Psoas muscle (tissue), 8 donors: Measurements from ENCODE around the gene SH3RF3. TPM values are rescaled to one million over a fixed set of nuclear protein-coding genes. Genes with fewer than 3 reads are reported as not detected.

Source experiments
- ATAC-seq, 4 donors: fragments of 200-7000 bp; cut with Tn5 transposase; one replicate each; pipeline ENCODE4 v1.9.1; 2020; ENCODE audit warnings: moderate library complexity in 3 of 4, mild to moderate bottlenecking in 2 of 4
- DNase-seq, 2 donors: peaks; one replicate each; pipeline ENCODE4 v3.0.0-alpha.2; 2020
- H3K27ac ChIP-seq: fragments of 200-600 bp; one replicate; pipeline ENCODE4 v1.8.0; 2022
- H3K27me3 ChIP-seq, 3 donors: fragments of 200-600 bp in 1 of 3; one replicate each; pipeline versions ENCODE4 v1.6.1 to v1.8.0; 2013 to 2022; ENCODE audit warnings: low read length in 2 of 3, mild to moderate bottlenecking in 2 of 3, moderate library complexity in 1 of 3; ENCODE audit not compliant: insufficient read depth in 3 of 3
- H3K36me3 ChIP-seq, 2 donors: fragments of 200-600 bp in 1 of 2; one replicate each; pipeline versions ENCODE4 v1.6.1 to v1.8.0; 2013 to 2022; ENCODE audit warnings: low read depth in 1 of 2, mild to moderate bottlenecking in 1 of 2, moderate library complexity in 1 of 2; ENCODE audit not compliant: insufficient read depth in 1 of 2
- H3K4me1 ChIP-seq: fragments of 200-600 bp; one replicate; pipeline ENCODE4 v1.8.0; 2022
- H3K4me3 ChIP-seq: fragments of 200-600 bp; one replicate; pipeline ENCODE4 v1.8.0; 2022; ENCODE audit warnings: mild to moderate bottlenecking
- H3K9me3 ChIP-seq: fragments of 200-600 bp; one replicate; pipeline ENCODE4 v1.8.0; 2022
- CTCF ChIP-seq: fragments of 200-600 bp; IDR thresholded peaks from one replicate; pipeline ENCODE4 v1.8.0; 2022; ENCODE audit warnings: antibody characterized with exemption
- WGBS, 3 donors: extraction: QIAGEN DNeasy Blood & Tissue Kit; methylation state at CpG; one replicate each; pipeline versions ENCODE4 v1.1.6 to v1.1.7; 2013; 5-methylcytosine and 5-hydroxymethylcytosine counted together
- intact Hi-C, 2 donors: fragments of 100-400 bp; cut with DNase I; formaldehyde crosslinking; loops; one replicate each; pipeline versions ENCODE4 v1.11.0 to v1.14.2; 2022
- polyA plus RNA-seq, 3 donors: library from polyadenylated mRNA; stranded (reverse); fragments of 200-250 nt; gene quantifications; one replicate each; pipeline ENCODE4 v1.2.3, GENCODE V29; 2013
- total RNA-seq, 4 donors: library from RNA; stranded (reverse); fragmentation: NEBNext Ultra II Directional in 2 of 4; extraction: Animal tissue kit (Norgen Biotek cat#: 25700) in 2 of 4; gene quantifications; one replicate each; pipeline versions ENCODE4 v1.2.1 to v1.2.4, GENCODE V29; 2021 to 2023
- donor health status: healthy with polysubstance abuse.
- donor health status: DM: no; HTN: no; CAD: no; lungs with moderate emphysema.
- donor health status: Bipolar disorder and iron deficiency.
- donor health status: healthy.
- donor health status: DM: yes; HTN: yes; CAD: no.
- donor health status: DM: no; HTN: no; CAD: no.
- donor health status: DM: no; HTN: no; CAD: no.
- donor health status: DM: yes; HTN: yes; CAD: no.

The SH3RF3 gene
- total and polyA plus RNA-seq, 7 donors, result 4.6 to 27.0 (median 9.0) TPM

- H3K27ac ChIP-seq, result peak overlapping the region; percentile 80
- H3K27me3 ChIP-seq, result no peaks in the 10 kb centered on the region
- H3K4me3 ChIP-seq, result no peak overlapping the region
- WGBS, 3 donors, result 29 to 65% (median 34%) methylated on average over 36 of the region's 36 CpGs
- TF ChIP-seq CTCF, result peak; percentile 25
- ATAC-seq (peak; percentile 42 to 56 (median 47)), DNase-seq (peak; percentile 65 to 72)
- peaks cover 68% of the 10 kb centered on the region for H3K4me1 ChIP-seq
- no peaks in the 10 kb centered on the region for H3K9me3 ChIP-seq
- H3K36me3 ChIP-seq, result no peaks in the 10 kb centered on the region
- intact Hi-C loops, result loop anchor here in 1 of 2 donors (5.0 kb wide), 1 partner anchor 39 kb away; no protein-coding TSS in a partner anchor
These were observed 42.7 kb downstream of the SH3RF3 start for GRCh38 chr2:109171444-109172334.

GRCh38 chr2:109172556-109173105 is 43.6 kb downstream of the SH3RF3 start:
- ATAC-seq (peak in 3 of 4 donors; percentile 14 to 40 (median 17)), DNase-seq (no peak)
- no peaks in the 10 kb centered on the region for H3K36me3 ChIP-seq
- H3K27me3 ChIP-seq, result no peaks in the 10 kb centered on the region
- intact Hi-C loops, result loop anchor here in 1 of 2 donors (5.0 kb wide), 1 partner anchor 40 kb away; no protein-coding TSS in a partner anchor
- TF ChIP-seq CTCF, result no peak
- H3K27ac ChIP-seq, result peak overlapping the region; percentile 80
- H3K4me1 ChIP-seq, result peaks cover 75% of the 10 kb centered on the region
- 51 to 76% (median 54%) methylated on average over 7 of the region's 7 CpGs for WGBS, 3 donors
- no peaks in the 10 kb centered on the region for H3K9me3 ChIP-seq
- no peak overlapping the region for H3K4me3 ChIP-seq

GRCh38 chr2:109173311-109174171 is 44.5 kb downstream of the SH3RF3 start:
- 32 to 44% (median 33%) methylated on average over 19 of the region's 19 CpGs for WGBS, 3 donors
- peak overlapping the region; percentile 80 for H3K27ac ChIP-seq
- H3K9me3 ChIP-seq, result no peaks in the 10 kb centered on the region
- no peaks in the 10 kb centered on the region for H3K27me3 ChIP-seq
- ATAC-seq (peak; percentile 80 to 91 (median 85)), DNase-seq (peak; percentile 90)
- H3K4me1 ChIP-seq, result peaks cover 80% of the 10 kb centered on the region
- no peak for TF ChIP-seq CTCF
- peak overlapping the region; percentile 36 for H3K4me3 ChIP-seq
- H3K36me3 ChIP-seq, result no peaks in the 10 kb centered on the region
- intact Hi-C loops, result loop anchor here in 1 of 2 donors (5.0 kb wide), 1 partner anchor 41 kb away; no protein-coding TSS in a partner anchor

GRCh38 chr2:109174214-109174613 is 45.2 kb downstream of the SH3RF3 start:
- H3K9me3 ChIP-seq, result no peaks in the 10 kb centered on the region
- DNase-seq, result no peak
- no peaks in the 10 kb centered on the region for H3K36me3 ChIP-seq
- no peaks in the 10 kb centered on the region for H3K27me3 ChIP-seq
- H3K27ac ChIP-seq, result peak overlapping the region; percentile 80
- no peak for TF ChIP-seq CTCF
- 47 to 65% (median 47%) methylated on average over 4 of the region's 4 CpGs for WGBS, 3 donors
- intact Hi-C loops, result loop anchor here in 1 of 2 donors (5.0 kb wide), 1 partner anchor 42 kb away; no protein-coding TSS in a partner anchor
- peak overlapping the region; percentile 36 for H3K4me3 ChIP-seq
- peak in 2 of 4 donors; percentile 18 for ATAC-seq
- H3K4me1 ChIP-seq, result peaks cover 74% of the 10 kb centered on the region
